GM23248 (cell line): ENCODE results near the gene ZBTB6. TPM values are rescaled to one million over a fixed set of nuclear protein-coding genes. Genes with fewer than 3 reads are reported as not detected.

ENCODE experiments used
- DNase-seq: peaks from one replicate; pipeline ENCODE4 v3.0.0-alpha.2; 2015
- H2AFZ ChIP-seq: fragments of 200-600 bp; sonication (generic); 2 replicates; pipeline ENCODE4 v1.6.1; 2016; ENCODE audit warnings: antibody characterized with exemption
- H3F3A ChIP-seq: fragments of 200-600 bp; sonication (generic); 2 replicates; pipeline ENCODE4 v1.6.1; 2016; ENCODE audit warnings: mild to moderate bottlenecking, antibody characterized with exemption, mixed run types; ENCODE audit not compliant: insufficient read depth
- H3K27ac ChIP-seq: fragments of 200-600 bp; sonication (generic); 2 replicates; pipeline ENCODE4 v1.5.1; 2016; ENCODE audit warnings: mild to moderate bottlenecking
- H3K27me3 ChIP-seq: fragments of 200-600 bp; sonication (generic); replicated peaks from 2 replicates; pipeline ENCODE4 v1.6.1; 2016; ENCODE audit warnings: mild to moderate bottlenecking; ENCODE audit not compliant: insufficient read depth
- H3K36me3 ChIP-seq: fragments of 200-600 bp; sonication (generic); 2 replicates; pipeline ENCODE4 v1.6.1; 2016; ENCODE audit warnings: low read depth, mild to moderate bottlenecking
- H3K4me1 ChIP-seq: fragments of 200-600 bp; sonication (generic); 2 replicates; pipeline ENCODE4 v1.6.1; 2016; ENCODE audit warnings: mild to moderate bottlenecking; ENCODE audit not compliant: insufficient read depth
- H3K4me2 ChIP-seq: fragments of 200-600 bp; sonication (generic); one replicate; pipeline ENCODE4 v1.6.1; 2016; ENCODE audit warnings: mild to moderate bottlenecking; ENCODE audit not compliant: unreplicated experiment
- H3K4me3 ChIP-seq: fragments of 200-600 bp; sonication (generic); 2 replicates; pipeline ENCODE4 v1.5.1; 2016; ENCODE audit warnings: mild to moderate bottlenecking
- H3K79me2 ChIP-seq: fragments of 200-600 bp; sonication (generic); 2 replicates; pipeline ENCODE4 v1.6.1; 2016; ENCODE audit warnings: mild to moderate bottlenecking; ENCODE audit not compliant: insufficient read depth
- H3K9ac ChIP-seq: fragments of 200-600 bp; sonication (generic); 2 replicates; pipeline ENCODE4 v1.6.1; 2016; ENCODE audit warnings: mild to moderate bottlenecking
- H3K9me2 ChIP-seq: fragments of 200-600 bp; sonication (generic); 2 replicates; pipeline ENCODE4 v1.6.1; 2016; ENCODE audit warnings: mixed run types, mild to moderate bottlenecking, moderate library complexity; ENCODE audit not compliant: insufficient read depth
- H3K9me3 ChIP-seq: fragments of 200-600 bp; sonication (generic); one replicate; pipeline ENCODE4 v1.6.1; 2017; ENCODE audit warnings: low read depth
- H4K20me1 ChIP-seq: fragments of 200-600 bp; sonication (generic); 2 replicates; pipeline ENCODE4 v1.6.0; 2016; ENCODE audit not compliant: insufficient read depth
- EZH2 ChIP-seq: fragments of 200-600 bp; sonication (generic); IDR thresholded peaks from 2 replicates; pipeline ENCODE4 v1.6.1; 2018; ENCODE audit warnings: antibody characterized with exemption, mild to moderate bottlenecking; ENCODE audit not compliant: insufficient read depth, poor library complexity, severe bottlenecking
- EZH2phosphoT487 ChIP-seq: fragments of 200-600 bp; sonication (generic); IDR thresholded peaks from 2 replicates; pipeline ENCODE4 v1.6.1; 2018; ENCODE audit warnings: antibody characterized with exemption, moderate library complexity, mild to moderate bottlenecking, low read depth; ENCODE audit not compliant: insufficient read depth
- WGBS, 2 experiments: methylation state at CpG; one replicate each; pipeline ENCODE4 v1.1.6; 2015 to 2017; ENCODE audit warnings: low lambda C conversion rate in 2 of 2, low coverage in 1 of 2; ENCODE audit errors: missing lambda C conversion rate in 2 of 2; 5-methylcytosine and 5-hydroxymethylcytosine counted together
- in situ Hi-C: fragments of 300-500 bp; cut with MboI; formaldehyde crosslinking; loops from 2 replicates; pipeline ENCODE4 v1.15.0; 2020
- polyA plus RNA-seq: library from polyadenylated mRNA; unstranded; fragments of >200 nt; fragmentation: Nextera tagmentation; extraction: Ambion mirVana; gene quantifications from 2 replicates; pipeline ENCODE4 v1.2.1, GENCODE V29; 2016
- total RNA-seq: library from RNA; depleted of rRNA; stranded (reverse); fragments of >200 nt; shearing (Covaris generic); gene quantifications from 2 replicates; pipeline ENCODE4 v1.2.3, GENCODE V29; 2014

ZBTB6 gene
- total and polyA plus RNA-seq, 2 experiments from 2014 or later, result 4.4 to 9.8 TPM

- H3K36me3 ChIP-seq, result no peaks in the 10 kb centered on the region
- WGBS, 2 experiments, result 67 to 74% methylated on average over 4 of the region's 4 CpGs
- in situ Hi-C loops, result no loop called here
- H3K27ac ChIP-seq, result no peak overlapping the region
- no peak overlapping the region for H2AFZ ChIP-seq
- no peak overlapping the region for H3K4me2 ChIP-seq
- H3K4me1 ChIP-seq, result peaks cover 17% of the 10 kb centered on the region
- peaks cover 4% of the 10 kb centered on the region; the same call in 1 of the 2 replicates for H4K20me1 ChIP-seq
- H3F3A ChIP-seq, result peaks cover 12% of the 10 kb centered on the region; the same call in 1 of the 2 replicates
- H3K9me2 ChIP-seq, result no peaks in the 10 kb centered on the region
- H3K79me2 ChIP-seq, result peaks cover 93% of the 10 kb centered on the region
- H3K9ac ChIP-seq, result no peak overlapping the region
- no peak overlapping the region for H3K4me3 ChIP-seq
- TF ChIP-seq EZH2phosphoT487 (no peak), EZH2 (no peak)
- no peaks in the 10 kb centered on the region for H3K9me3 ChIP-seq
- H3K27me3 ChIP-seq, result no peaks in the 10 kb centered on the region
- DNase-seq, result no peak
These were observed 32.1 kb upstream of the ZBTB6 start for GRCh38 chr9:122944960-122945888.

DNA sequence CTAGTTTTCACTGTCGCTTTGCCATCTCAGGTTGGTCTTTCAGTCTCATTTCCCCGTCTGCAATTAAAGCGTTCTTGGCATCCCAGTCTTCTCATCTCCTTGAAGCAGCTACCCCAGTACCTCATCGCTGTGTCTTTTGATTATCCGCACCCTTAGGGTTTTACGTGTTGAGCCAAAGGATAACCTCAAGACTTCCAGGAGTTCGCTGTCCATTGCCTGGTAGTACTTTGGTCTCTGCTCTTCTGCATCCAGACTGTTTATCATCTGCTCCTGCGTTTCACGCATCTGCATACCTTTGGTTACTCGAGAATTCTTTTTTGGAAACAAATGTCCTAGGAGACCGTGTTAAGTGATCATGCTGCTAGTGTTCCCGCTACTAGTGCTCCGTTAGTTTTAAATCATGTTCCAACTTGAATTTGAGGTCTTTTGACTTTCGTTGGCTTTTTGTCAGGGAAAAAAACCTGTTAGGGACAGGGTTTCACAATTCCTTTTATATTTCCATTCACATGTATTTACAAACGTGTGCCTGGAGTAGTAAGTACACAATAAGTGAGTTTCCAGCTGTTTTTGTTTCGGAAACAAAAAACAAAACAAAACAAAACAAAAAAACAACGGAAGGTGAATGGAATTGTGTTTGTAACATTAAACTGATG is 28.6 kb upstream of the ZBTB6 start:
- peak; percentile 80 for DNase-seq
- peaks cover 92% of the 10 kb centered on the region for H3K79me2 ChIP-seq
- no peaks in the 10 kb centered on the region for H3K27me3 ChIP-seq
- H3F3A ChIP-seq, result peaks cover 19% of the 10 kb centered on the region; the same call in 1 of the 2 replicates
- H3K4me1 ChIP-seq, result peaks cover 17% of the 10 kb centered on the region
- H3K4me3 ChIP-seq, result peak overlapping the region; percentile 84
- H3K27ac ChIP-seq, result peak overlapping the region; percentile 65
- H3K9ac ChIP-seq, result peak overlapping the region; percentile 86
- peaks cover 4% of the 10 kb centered on the region; the same call in 1 of the 2 replicates for H4K20me1 ChIP-seq
- TF ChIP-seq EZH2, result no peak
- H3K4me2 ChIP-seq, result peak overlapping the region; percentile 96
- H3K9me3 ChIP-seq, result no peaks in the 10 kb centered on the region
- H3K36me3 ChIP-seq, result no peaks in the 10 kb centered on the region
- peak overlapping the region; percentile 76 for H2AFZ ChIP-seq
- H3K9me2 ChIP-seq, result no peaks in the 10 kb centered on the region
- 5 to 6% methylated on average over 17 of the region's 17 CpGs for WGBS, 2 experiments
- in situ Hi-C loops, result no loop called here

DNA sequence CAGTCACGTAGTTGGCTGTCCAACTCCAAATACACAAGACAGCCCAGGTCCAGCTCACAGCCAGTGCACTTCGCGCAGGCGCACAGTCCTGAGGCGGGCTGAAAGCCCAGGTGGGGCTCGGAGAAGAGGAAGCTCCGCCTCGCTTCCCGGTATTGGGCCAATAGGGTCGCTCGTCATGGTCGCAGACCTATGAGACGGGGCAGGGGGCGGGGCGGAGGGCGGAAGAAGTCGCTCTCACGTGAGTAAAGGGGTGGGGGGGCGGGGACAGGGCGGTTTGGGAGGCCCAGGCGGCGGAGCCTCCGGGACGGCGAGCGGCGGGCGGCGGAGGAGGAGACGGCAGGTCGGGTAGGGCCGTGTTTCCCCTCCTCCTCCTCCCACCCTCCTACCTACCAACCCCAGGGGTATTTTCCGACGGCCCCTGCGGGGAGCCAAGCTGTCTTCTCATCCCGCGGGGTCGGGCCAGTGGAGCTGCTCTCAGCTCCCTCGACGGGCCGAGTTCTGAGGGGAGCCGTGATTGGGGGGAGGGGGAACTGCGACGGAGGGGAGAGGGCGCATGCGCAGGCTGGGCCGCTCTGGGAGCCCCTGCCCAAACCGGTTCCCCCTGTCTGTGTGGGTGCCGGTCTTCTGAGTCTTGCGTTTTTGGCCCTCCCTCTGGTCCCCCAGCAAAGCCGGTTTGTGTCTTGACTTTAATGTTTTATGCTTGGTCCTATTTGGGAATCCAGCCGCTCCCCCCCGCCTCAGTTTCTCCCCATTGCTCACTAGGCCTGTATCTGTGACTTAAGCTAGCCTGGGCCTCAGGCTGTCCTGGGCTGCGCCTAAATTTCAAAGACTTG is 27.8 kb upstream of the ZBTB6 start, which contains the start of gene RABGAP1:
Gene RABGAP1, plus strand, starts transcription at position 272 of the 833 bp plus-strand sequence. CDS start 16,040 bp downstream, outside the sequence.
- H3K36me3 ChIP-seq, result no peaks in the 10 kb centered on the region
- 1 to 2% methylated on average over 21 to 45 of the region's 54 CpGs for WGBS, 2 experiments
- DNase-seq, result peak; percentile 100
- peak within 1 kb of the TSS; percentile 86 for H3K9ac ChIP-seq
- no peaks in the 10 kb centered on the region for H4K20me1 ChIP-seq
- H3K27ac ChIP-seq, result peak within 1 kb of the TSS; percentile 65
- peak within 1 kb of the TSS; percentile 78 for H2AFZ ChIP-seq
- H3K9me3 ChIP-seq, result no peaks in the 10 kb centered on the region
- no peak for TF ChIP-seq EZH2phosphoT487
- TF ChIP-seq EZH2, result no peak
- no peaks in the 10 kb centered on the region for H3K9me2 ChIP-seq
- peaks cover 14% of the 10 kb centered on the region for H3K4me1 ChIP-seq
- H3K4me2 ChIP-seq, result peak within 1 kb of the TSS; percentile 96
- in situ Hi-C loops, result no loop called here
- H3K79me2 ChIP-seq, result peaks cover 92% of the 10 kb centered on the region
- H3K27me3 ChIP-seq, result no peaks in the 10 kb centered on the region
- peaks cover 19% of the 10 kb centered on the region; the same call in 1 of the 2 replicates for H3F3A ChIP-seq
- peak within 1 kb of the TSS; percentile 84 for H3K4me3 ChIP-seq

DNA sequence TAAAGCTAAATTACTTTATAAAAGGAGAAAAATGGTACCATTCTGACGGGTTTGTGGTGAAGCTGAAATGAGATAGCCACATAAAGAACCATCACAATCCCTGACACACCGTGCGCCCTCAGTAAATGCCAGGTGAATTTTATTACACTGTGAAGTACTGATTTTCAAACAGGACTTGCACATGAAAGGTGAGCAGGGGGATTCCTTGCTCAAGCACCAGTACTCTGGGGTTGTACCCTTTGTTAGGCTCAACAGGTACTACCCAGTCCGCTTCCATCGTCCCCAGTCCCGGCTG is 27.3 kb upstream of the ZBTB6 start:
- Histone ChIP-seq H3F3A (peaks cover 19% of the 10 kb centered on the region; the same call in 1 of the 2 replicates), H3K4me2 (peak overlapping the region; percentile 48), H3K4me1 (peaks cover 8% of the 10 kb centered on the region), H4K20me1 (no peaks in the 10 kb centered on the region), H3K9ac (no peak overlapping the region), H3K27ac (no peak overlapping the region), H3K36me3 (no peaks in the 10 kb centered on the region), H3K4me3 (peak overlapping the region; percentile 47), H3K79me2 (peaks cover 92% of the 10 kb centered on the region), H3K27me3 (no peaks in the 10 kb centered on the region), H3K9me2 (no peaks in the 10 kb centered on the region), H2AFZ (peak overlapping the region; percentile 78), H3K9me3 (no peaks in the 10 kb centered on the region)
- TF ChIP-seq EZH2phosphoT487 (no peak), EZH2 (no peak)
- DNase-seq, result no peak
- in situ Hi-C loops, result no loop called here
- WGBS, 2 experiments, result 34 to 35% methylated on average over 6 of the region's 6 CpGs
